Ascending aorta (tissue), 2 donors: Measurements from ENCODE around the gene QSOX2. TPM values are rescaled to one million over a fixed set of nuclear protein-coding genes. Genes with fewer than 3 reads are reported as not detected.

Source experiments
- DNase-seq, 2 donors: peaks; one replicate each; pipeline ENCODE4 v3.0.0-alpha.2; 2019; ENCODE audit warnings: low spot score in 2 of 2
- H3K27ac ChIP-seq, 2 donors: fragments of 200-600 bp; sonication (generic); one replicate each; pipeline ENCODE4 v1.5.1; 2016 to 2017; ENCODE audit warnings: mild to moderate bottlenecking in 1 of 2
- H3K27me3 ChIP-seq: fragments of 200-600 bp; sonication (generic); one replicate; pipeline ENCODE4 v1.5.1; 2017
- H3K36me3 ChIP-seq, 2 donors: fragments of 200-600 bp; sonication (generic); one replicate each; pipeline ENCODE4 v1.5.1; 2016
- H3K4me1 ChIP-seq, 2 donors: fragments of 200-600 bp; sonication (generic); one replicate each; pipeline ENCODE4 v1.5.1; 2016 to 2017; ENCODE audit warnings: mild to moderate bottlenecking in 1 of 2
- H3K4me3 ChIP-seq, 2 donors: fragments of 200-600 bp; sonication (generic); one replicate each; pipeline ENCODE4 v1.5.1; 2016 to 2017; ENCODE audit warnings: mild to moderate bottlenecking in 1 of 2
- H3K9me3 ChIP-seq, 2 donors: fragments of 200-600 bp; sonication (generic); one replicate each; pipeline ENCODE4 v1.5.1; 2016
- CTCF ChIP-seq, 3 experiments: fragments of 200-600 bp in 2 of 3; fragments of 450-650 bp in 1 of 3; sonication (generic) in 2 of 3; IDR thresholded peaks; one replicate each; pipeline ENCODE4 v1.5.1; 2016 to 2019; ENCODE audit warnings: antibody characterized with exemption in 3 of 3, mild to moderate bottlenecking in 1 of 3, moderate library complexity in 1 of 3
- intact Hi-C: fragments of 100-400 bp; cut with DNase I; formaldehyde crosslinking; loops from one replicate; pipeline ENCODE4 v1.15.1; 2023
- total RNA-seq: library from RNA; depleted of rRNA; stranded (reverse); fragments of >200 nt; gene quantifications from one replicate; pipeline ENCODE4 v1.1.0, GENCODE V29; 2016

Gene QSOX2
- total RNA-seq, 1 donor from 2014 or later, result 3.7 TPM

GRCh38 chr9:136292591-136293448 is 47.2 kb upstream of the QSOX2 start:
- Histone ChIP-seq H3K4me3 (no peak overlapping the region), H3K4me1 (no peaks in the 10 kb centered on the region), H3K27me3 (no peaks in the 10 kb centered on the region), H3K27ac (no peak overlapping the region), H3K9me3 (no peaks in the 10 kb centered on the region), H3K36me3 (no peaks in the 10 kb centered on the region)
- intact Hi-C loops, result no loop called here
- no peak for DNase-seq
- TF ChIP-seq CTCF (IDR thresholded peaks at IDR 0.05), result no peak

GRCh38 chr9:136292026-136292538 is 46.5 kb upstream of the QSOX2 start:
- H3K36me3 ChIP-seq, result no peaks in the 10 kb centered on the region
- H3K27me3 ChIP-seq, result no peaks in the 10 kb centered on the region
- H3K27ac ChIP-seq, result no peak overlapping the region
- no peak overlapping the region for H3K4me3 ChIP-seq
- no peaks in the 10 kb centered on the region for H3K9me3 ChIP-seq
- intact Hi-C loops, result no loop called here
- no peak for DNase-seq
- no peak for TF ChIP-seq CTCF (IDR thresholded peaks at IDR 0.05)
- H3K4me1 ChIP-seq, result no peaks in the 10 kb centered on the region

- intact Hi-C loops, result no loop called here
- H3K4me3 ChIP-seq, result no peak overlapping the region
Observed at GRCh38 chr9:136291306-136292025, 45.9 kb upstream of the QSOX2 start.

GRCh38 chr9:136290508-136291000 is 44.9 kb upstream of the QSOX2 start:
- no peaks in the 10 kb centered on the region for H3K27me3 ChIP-seq
- no peak for TF ChIP-seq CTCF (IDR thresholded peaks at IDR 0.05)
- intact Hi-C loops, result no loop called here

More at GRCh38 chr9:136291306-136292025, 45.9 kb upstream of the QSOX2 start:
- DNase-seq, result no peak
- H3K27me3 ChIP-seq, result no peaks in the 10 kb centered on the region
- no peak for TF ChIP-seq CTCF (IDR thresholded peaks at IDR 0.05)
- H3K9me3 ChIP-seq, result no peaks in the 10 kb centered on the region
- H3K4me1 ChIP-seq, result no peaks in the 10 kb centered on the region
- H3K36me3 ChIP-seq, result no peaks in the 10 kb centered on the region
- H3K27ac ChIP-seq, result no peak overlapping the region

GRCh38 chr9:136289651-136290507 is 44.3 kb upstream of the QSOX2 start:
- intact Hi-C loops, result loop anchor here (10.0 kb wide), 1 partner anchor 685 kb away; no protein-coding TSS in a partner anchor
- no peaks in the 10 kb centered on the region for H3K9me3 ChIP-seq
- no peak overlapping the region for H3K4me3 ChIP-seq
- no peaks in the 10 kb centered on the region for H3K36me3 ChIP-seq
- DNase-seq, result no peak
- no peak overlapping the region for H3K27ac ChIP-seq
- no peaks in the 10 kb centered on the region for H3K4me1 ChIP-seq
- TF ChIP-seq CTCF (IDR thresholded peaks at IDR 0.05), result no peak
- no peaks in the 10 kb centered on the region for H3K27me3 ChIP-seq

More at GRCh38 chr9:136290508-136291000, 44.9 kb upstream of the QSOX2 start:
- DNase-seq, result no peak
- H3K9me3 ChIP-seq, result no peaks in the 10 kb centered on the region
- no peaks in the 10 kb centered on the region for H3K36me3 ChIP-seq
- no peaks in the 10 kb centered on the region for H3K4me1 ChIP-seq
- no peak overlapping the region for H3K4me3 ChIP-seq
- H3K27ac ChIP-seq, result no peak overlapping the region
